ENCODE data around the gene TXNL4B.
"Not testable (repeated sequence)": the region's sequence is repeated elsewhere in the genome, so short reads cannot be mapped to it uniquely, and the experiment has no call there.

TXNL4B gene

GRCh38 chr16:72111657-72112451 lies 18.4 kb upstream of the TXNL4B start:
- DNase-seq: no peak

- no peak for DNase-seq
Observed at GRCh38 chr16:72110662-72111615, 17.5 kb upstream of the TXNL4B start.

GRCh38 chr16:72109966-72110530 lies 16.6 kb upstream of the TXNL4B start:
- DNase-seq: no peak

- DNase-seq: no peak
Observed at GRCh38 chr16:72109300-72109699, 15.9 kb upstream of the TXNL4B start.

- no peak for DNase-seq
Observed at GRCh38 chr16:72108353-72109102, 15.1 kb upstream of the TXNL4B start.

GRCh38 chr16:72107371-72107770 lies 14.0 kb upstream of the TXNL4B start:
- no peak for DNase-seq

- DNase-seq: no peak
Observed at GRCh38 chr16:72105978-72106377, 12.6 kb upstream of the TXNL4B start.

GRCh38 chr16:72104905-72105304 lies 11.5 kb upstream of the TXNL4B start:
- DNase-seq: no peak

GRCh38 chr16:72101195-72101594 lies 7.8 kb upstream of the TXNL4B start:
- no peak for DNase-seq

GRCh38 chr16:72099377-72099818 lies 6.0 kb upstream of the TXNL4B start:
- DNase-seq: peak; percentile 28

GRCh38 chr16:72098936-72099335 lies 5.5 kb upstream of the TXNL4B start:
- no peak for DNase-seq

GRCh38 chr16:72094266-72094610 lies 818 bp upstream of the TXNL4B start:
- no peak for DNase-seq

- DNase-seq: no peak
Observed at GRCh38 chr16:72092832-72093447, 480 bp downstream of the TXNL4B start.

GRCh38 chr16:72091217-72091616 lies 2.2 kb downstream of the TXNL4B start:
- DNase-seq: no peak

GRCh38 chr16:72085002-72085401 lies 8.4 kb downstream of the TXNL4B start:
- no peak for DNase-seq

GRCh38 chr16:72084445-72084844 lies 9.0 kb downstream of the TXNL4B start:
- DNase-seq: no peak

- no peak for DNase-seq
Observed at GRCh38 chr16:72083778-72084404, 9.5 kb downstream of the TXNL4B start.

- DNase-seq: not testable (repeated sequence)
Observed at GRCh38 chr16:72076991-72077706, 16.3 kb downstream of the TXNL4B start.

GRCh38 chr16:72075067-72075466 lies 18.4 kb downstream of the TXNL4B start:
- DNase-seq: not testable (repeated sequence)

- no peak for DNase-seq
Observed at GRCh38 chr16:72073560-72074230, 19.7 kb downstream of the TXNL4B start.
